Measurements from ENCODE around the gene SLPI.

- no peak for TF ChIP-seq EGR1 (IDR thresholded peaks at IDR 0.05)
- TF ChIP-seq RAD21 (IDR thresholded peaks at IDR 0.05; ENCODE audit: low read depth), result no peak
- TF ChIP-seq ZBTB7A (IDR thresholded peaks at IDR 0.05; ENCODE audit: low read depth), result no peak
- no peak for TF ChIP-seq EP300 (IDR thresholded peaks at IDR 0.05; ENCODE audit: borderline replicate concordance)
- TF ChIP-seq CEBPB (IDR thresholded peaks at IDR 0.05), result no peak
- no peak for TF ChIP-seq YY1 (IDR thresholded peaks at IDR 0.05; ENCODE audit: low read depth)
- TF ChIP-seq REST (IDR thresholded peaks at IDR 0.05; ENCODE audit: low read depth), result no peak
These were observed 40.3 kb upstream of the SLPI start for GRCh38 chr20:45294659-45295058.

Data from Ishikawa (cell line).